HL-60/S4 (cell line): ENCODE data around the gene USP27X.

ENCODE experiments used
- in situ Hi-C: fragments of 300-500 bp; cut with MboI; formaldehyde crosslinking; loops from 2 replicates; pipeline ENCODE4 v1.14.3; 2022; ENCODE audit warnings: low sequenced_read_pairs

USP27X gene

GRCh38 chrX:49878834-49879655, at the start of gene USP27X:
Gene USP27X, plus strand, starts transcription at chrX:49879484. Its CDS starts 824 bp downstream, at chrX:49880308.
- in situ Hi-C loops: no loop called here

- in situ Hi-C loops: no loop called here
Observed at GRCh38 chrX:49838374-49838773, 40.9 kb upstream of the USP27X start.

GRCh38 chrX:49840679-49841078, 38.6 kb upstream of the USP27X start:
- in situ Hi-C loops: no loop called here

- in situ Hi-C loops: no loop called here
Observed at GRCh38 chrX:49842621-49843020, 36.7 kb upstream of the USP27X start.

- in situ Hi-C loops: no loop called here
Observed at GRCh38 chrX:49844611-49845010, 34.7 kb upstream of the USP27X start.

GRCh38 chrX:49845701-49846403, 33.4 kb upstream of the USP27X start:
- in situ Hi-C loops: no loop called here

DNA sequence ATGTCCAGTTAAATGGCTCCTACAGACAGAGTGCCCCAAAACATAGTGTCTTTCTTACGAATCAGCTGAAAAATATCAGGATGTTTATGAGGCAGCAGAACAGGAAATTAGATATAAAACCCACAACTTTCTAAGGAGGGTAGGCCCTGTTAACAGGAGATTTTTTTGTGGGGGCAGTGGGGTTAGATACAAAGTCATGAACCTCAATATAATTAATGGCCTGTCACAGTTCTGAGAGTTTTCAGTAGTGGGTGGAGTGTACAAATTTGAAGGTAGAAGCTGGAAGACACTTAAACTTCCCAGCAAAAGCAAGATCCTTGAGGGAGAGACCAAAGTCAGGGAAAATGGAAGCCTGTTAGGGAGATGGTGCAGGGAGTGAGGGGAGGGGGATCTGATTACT, 32.8 kb upstream of the USP27X start:
- in situ Hi-C loops: no loop called here

- in situ Hi-C loops: no loop called here
Observed at GRCh38 chrX:49848275-49848674, 31.0 kb upstream of the USP27X start.

- in situ Hi-C loops: no loop called here
Observed at GRCh38 chrX:49850028-49850427, 29.3 kb upstream of the USP27X start.

DNA sequence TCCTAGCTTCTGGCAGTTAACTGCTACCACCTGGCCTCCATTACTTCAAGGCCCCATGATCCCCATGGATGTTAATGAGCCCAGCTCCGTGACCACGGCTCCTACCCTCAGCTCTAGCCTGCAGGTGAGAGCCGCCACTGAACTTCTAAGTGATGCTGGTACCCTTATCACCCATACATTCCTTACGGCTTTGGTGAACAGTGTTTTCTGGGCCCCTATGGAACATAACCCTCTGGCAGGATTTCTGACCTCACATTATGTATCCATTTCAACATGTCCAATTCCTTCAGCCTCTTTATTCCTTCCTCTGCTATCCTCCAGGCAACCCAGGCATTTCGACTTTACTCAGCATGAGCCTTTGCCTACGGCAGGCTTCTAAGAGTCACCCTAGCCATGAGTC, 25.6 kb upstream of the USP27X start:
- in situ Hi-C loops: no loop called here

GRCh38 chrX:49856819-49857218, 22.5 kb upstream of the USP27X start:
- in situ Hi-C loops: no loop called here

GRCh38 chrX:49858341-49858740, 20.9 kb upstream of the USP27X start:
- in situ Hi-C loops: no loop called here

- in situ Hi-C loops: no loop called here
Observed at GRCh38 chrX:49859491-49859890, 19.8 kb upstream of the USP27X start.

DNA sequence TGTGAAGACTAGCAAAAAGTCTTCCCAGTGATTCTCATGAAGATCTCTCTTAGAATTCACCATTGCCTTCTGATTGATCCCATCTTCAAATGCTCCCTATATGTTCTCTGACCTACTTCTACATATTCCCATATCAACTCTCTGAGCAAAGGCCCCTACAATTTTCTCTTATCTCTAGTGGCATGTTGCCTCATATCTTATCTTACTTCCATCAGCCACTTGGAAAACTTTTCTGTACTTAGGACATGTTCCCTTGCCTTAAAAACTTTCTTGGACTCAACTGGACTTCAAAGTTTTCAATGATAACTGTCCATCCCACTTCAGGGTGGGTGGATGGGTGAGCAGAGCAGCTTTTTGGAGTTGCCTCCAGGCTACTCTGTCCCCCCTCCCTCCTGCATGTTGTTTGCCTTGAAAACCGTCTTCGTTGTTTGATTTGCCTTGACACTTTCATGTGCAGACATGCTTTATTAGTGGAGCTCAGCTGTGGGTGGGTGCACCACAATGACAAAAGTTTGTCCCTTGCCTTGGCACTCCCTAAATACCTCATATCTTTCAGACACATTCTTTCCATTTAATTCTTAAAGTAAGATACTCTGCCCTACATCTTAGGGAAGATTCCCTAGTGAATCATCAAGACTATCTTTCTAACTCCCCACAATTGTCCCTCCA, 18.3 kb upstream of the USP27X start:
- in situ Hi-C loops: no loop called here

GRCh38 chrX:49862093-49862492, 17.2 kb upstream of the USP27X start:
- in situ Hi-C loops: no loop called here

DNA sequence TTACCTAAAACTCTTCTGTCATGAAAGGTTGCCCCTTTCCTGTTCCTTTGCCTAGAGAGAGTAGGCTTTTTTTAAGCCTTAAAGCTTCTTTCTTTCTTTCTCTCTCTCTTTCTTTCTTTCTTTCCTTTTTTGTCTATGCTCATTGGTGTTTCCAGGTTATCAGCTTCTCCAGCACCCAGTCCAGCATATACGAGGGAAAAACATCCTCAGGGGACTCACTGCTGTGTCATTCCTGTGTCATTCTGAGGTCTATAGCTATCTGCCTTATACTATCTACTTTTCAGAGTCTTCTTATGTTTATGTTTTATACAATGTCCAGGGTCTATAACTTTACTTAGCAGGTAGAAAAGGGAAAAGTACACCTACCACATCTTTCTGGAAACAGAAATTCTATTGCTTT, 10.5 kb upstream of the USP27X start:
- in situ Hi-C loops: no loop called here

GRCh38 chrX:49876750-49877149, 2.5 kb upstream of the USP27X start:
- in situ Hi-C loops: no loop called here

DNA sequence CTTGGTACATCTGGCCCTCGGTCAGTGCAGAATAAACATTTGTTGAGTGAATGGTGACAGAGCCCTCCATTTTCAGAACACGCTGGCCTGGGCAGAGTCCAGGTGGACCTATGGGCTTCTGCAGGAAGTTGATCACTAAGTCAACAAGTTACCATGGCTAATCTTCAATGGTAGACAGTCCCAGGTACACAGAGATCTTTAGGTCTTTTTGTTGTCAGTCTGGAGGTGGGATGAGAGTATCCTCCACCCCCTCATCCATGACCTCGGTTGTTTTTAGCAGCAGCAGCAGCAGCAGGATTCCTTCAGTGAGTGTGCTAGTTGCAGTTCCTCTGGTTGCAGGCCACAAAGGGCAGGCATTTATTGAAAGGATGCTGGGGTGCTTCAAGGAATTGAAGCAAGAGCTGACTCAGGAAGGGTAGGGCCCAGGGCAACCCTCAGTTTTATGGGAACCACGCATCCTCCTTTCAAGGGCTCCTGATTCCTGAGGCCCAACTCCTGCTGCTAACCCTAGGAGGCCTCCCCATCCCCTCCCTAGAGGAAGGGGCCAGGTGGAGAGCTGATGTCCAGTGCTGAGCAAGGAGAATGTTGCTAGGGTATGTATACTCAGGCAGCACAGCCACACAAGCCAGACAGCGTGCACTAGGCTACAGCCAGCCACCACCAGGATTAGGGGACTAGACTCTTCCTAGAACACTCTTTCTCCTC, 1.7 kb upstream of the USP27X start:
- in situ Hi-C loops: no loop called here

DNA sequence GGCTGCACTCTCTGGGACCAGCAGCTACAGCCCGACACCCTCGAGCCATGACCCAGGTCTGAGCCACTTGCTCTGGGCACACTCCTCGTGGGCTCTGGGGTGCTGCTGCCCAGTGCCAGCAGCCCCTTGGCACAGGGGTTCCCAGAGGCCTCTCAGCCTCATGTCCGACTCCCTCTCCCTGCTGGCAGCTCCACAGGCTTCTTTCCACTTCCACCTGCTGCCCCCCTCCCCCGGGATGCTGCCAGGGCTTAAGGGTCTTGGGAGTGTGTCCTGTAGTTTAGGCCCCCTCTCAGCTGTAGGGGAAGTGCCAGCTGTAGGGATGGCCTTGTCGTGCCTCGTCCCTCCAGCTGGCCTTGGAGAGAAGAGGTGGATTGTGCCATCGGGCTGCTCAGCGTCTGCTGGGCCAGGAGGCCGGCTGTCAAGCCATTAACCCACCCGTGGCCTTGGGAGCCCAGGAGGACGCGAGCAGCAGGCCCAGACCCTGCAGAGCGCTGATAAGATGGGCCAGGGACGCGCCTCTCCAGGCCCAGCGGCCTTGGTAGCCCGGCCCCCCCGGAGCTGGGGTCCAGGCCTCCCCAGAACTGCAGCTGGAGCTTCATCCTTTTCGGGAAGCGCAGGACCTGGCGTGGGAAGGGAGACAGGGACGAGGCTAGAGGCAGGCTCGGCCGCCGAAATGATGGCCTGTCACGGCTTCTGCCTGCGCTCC, 1.0 kb upstream of the USP27X start:
- in situ Hi-C loops: no loop called here

DNA sequence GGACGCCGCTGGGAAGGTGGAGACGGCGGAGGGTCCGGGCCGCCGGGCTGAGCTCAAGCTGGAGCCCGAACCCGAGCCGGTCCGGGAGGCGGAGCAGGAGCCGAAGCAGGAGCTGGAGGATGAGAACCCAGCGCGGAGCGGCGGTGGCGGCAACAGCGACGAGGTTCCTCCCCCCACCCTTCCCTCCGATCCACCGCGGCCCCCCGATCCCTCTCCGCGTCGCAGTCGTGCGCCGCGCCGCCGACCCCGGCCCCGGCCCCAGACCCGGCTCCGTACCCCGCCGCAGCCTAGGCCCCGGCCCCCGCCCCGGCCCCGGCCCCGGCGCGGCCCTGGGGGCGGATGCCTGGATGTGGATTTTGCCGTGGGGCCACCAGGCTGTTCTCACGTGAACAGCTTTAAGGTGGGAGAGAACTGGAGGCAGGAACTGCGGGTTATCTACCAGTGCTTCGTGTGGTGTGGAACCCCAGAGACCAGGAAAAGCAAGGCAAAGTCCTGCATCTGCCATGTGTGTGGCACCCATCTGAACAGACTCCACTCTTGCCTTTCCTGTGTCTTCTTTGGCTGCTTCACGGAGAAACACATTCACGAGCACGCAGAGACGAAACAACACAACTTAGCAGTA, 483 bp downstream of the USP27X start:
- in situ Hi-C loops: no loop called here
